K562 (cell line): ENCODE results near the gene FBXL12. TPM values are rescaled to one million over a fixed set of nuclear protein-coding genes. Genes with fewer than 3 reads are reported as not detected.

ENCODE experiments used
- KLF16 ChIP-seq: IDR thresholded peaks from 2 replicates; pipeline ENCODE4 v1.6.1; 2016; ENCODE audit warnings: antibody characterized with exemption
- RBBP5 ChIP-seq: fragments of 200-600 bp; sonication (generic); IDR thresholded peaks from 2 replicates; pipeline ENCODE4 v1.6.1; 2012; ENCODE audit warnings: borderline replicate concordance, mild to moderate bottlenecking, low read length, control low read depth, inconsistent platforms; ENCODE audit not compliant: insufficient read depth, poor library complexity, severe bottlenecking
- SAFB2 ChIP-seq: fragments of 200-400 bp; formaldehyde crosslinking; IDR thresholded peaks from 2 replicates; pipeline ENCODE4 v1.6.1; 2018; ENCODE audit warnings: borderline replicate concordance, low read length, low read depth, moderate library complexity; ENCODE audit not compliant: severe bottlenecking
- SNIP1 ChIP-seq: fragments of 450-650 bp; IDR thresholded peaks from 2 replicates; pipeline ENCODE4 v1.7.1; 2017; ENCODE audit warnings: low read depth, mild to moderate bottlenecking
- TEAD2 ChIP-seq: fragments of 450-650 bp; IDR thresholded peaks from 2 replicates; pipeline ENCODE4 v1.6.1; 2016; ENCODE audit warnings: missing genetic modification characterization, control low read depth, missing compliant biosample characterization
- ZFX ChIP-seq: sonication (generic); formaldehyde crosslinking; IDR thresholded peaks from 2 replicates; pipeline ENCODE4 v1.8.0; 2022; ENCODE audit warnings: mild to moderate bottlenecking, missing genetic modification reagents, moderate library complexity
- polyA plus RNA-seq, 8 experiments: library from polyadenylated mRNA; depleted of rRNA in 4 of 8; stranded (reverse) in 5 of 8; unstranded in 3 of 8; fragments of >200 nt; fragmentation: Nextera tagmentation in 2 of 8; fragmentation: Illumina TruSeq in 1 of 8; extraction: Ambion mirVana in 2 of 8; extraction: Trizol in 1 of 8; gene quantifications; 2 replicates each; pipeline versions ENCODE4 v1.2.1 to v1.2.3, GENCODE V29; 2011 to 2014; ENCODE audit warnings: inconsistent platforms in 1 of 8, missing spikeins in 1 of 8
- total RNA-seq, 7 experiments: library from RNA; depleted of rRNA in 6 of 7; stranded (reverse); fragments of >200 nt in 6 of 7; fragmentation: Illumina TruSeq in 2 of 7; extraction: Trizol in 2 of 7; gene quantifications; 2 replicates each; pipeline versions ENCODE4 v1.2.1 to v1.2.3, GENCODE V29; 2011 to 2021; ENCODE audit warnings: low replicate concordance in 1 of 7
- TF ChIP-seq, protein P1 (sequence below), 2 experiments: fragments of 450-650 bp; formaldehyde crosslinking in 1 of 2; IDR thresholded peaks; 2 replicates each; pipeline versions ENCODE4 v1.4.0 to v1.6.1; 2014 to 2020; ENCODE audit warnings: mild to moderate bottlenecking in 2 of 2, borderline replicate concordance in 1 of 2, low read depth in 1 of 2
- TF ChIP-seq, protein P2 (sequence below): IDR thresholded peaks from 3 replicates; pipeline ENCODE4 v1.6.1; 2011; ENCODE audit warnings: borderline replicate concordance, mild to moderate bottlenecking; ENCODE audit not compliant: insufficient read length, insufficient read depth
- TF ChIP-seq, protein P3 (sequence below), 2 experiments: fragments of 150-350 bp in 1 of 2; IDR thresholded peaks; 2 replicates each; pipeline ENCODE4 v1.6.1; 2012 to 2016; ENCODE audit warnings: low read depth in 2 of 2, low read length in 2 of 2, mild to moderate bottlenecking in 1 of 2, moderate library complexity in 1 of 2

FBXL12 gene
- total and polyA plus RNA-seq, 9 of the 15 experiments (the other 6 are each of a cell fraction or from before 2014, with no cell fraction given) = 2.7 to 40.5 (median 26.5) TPM

DNA sequence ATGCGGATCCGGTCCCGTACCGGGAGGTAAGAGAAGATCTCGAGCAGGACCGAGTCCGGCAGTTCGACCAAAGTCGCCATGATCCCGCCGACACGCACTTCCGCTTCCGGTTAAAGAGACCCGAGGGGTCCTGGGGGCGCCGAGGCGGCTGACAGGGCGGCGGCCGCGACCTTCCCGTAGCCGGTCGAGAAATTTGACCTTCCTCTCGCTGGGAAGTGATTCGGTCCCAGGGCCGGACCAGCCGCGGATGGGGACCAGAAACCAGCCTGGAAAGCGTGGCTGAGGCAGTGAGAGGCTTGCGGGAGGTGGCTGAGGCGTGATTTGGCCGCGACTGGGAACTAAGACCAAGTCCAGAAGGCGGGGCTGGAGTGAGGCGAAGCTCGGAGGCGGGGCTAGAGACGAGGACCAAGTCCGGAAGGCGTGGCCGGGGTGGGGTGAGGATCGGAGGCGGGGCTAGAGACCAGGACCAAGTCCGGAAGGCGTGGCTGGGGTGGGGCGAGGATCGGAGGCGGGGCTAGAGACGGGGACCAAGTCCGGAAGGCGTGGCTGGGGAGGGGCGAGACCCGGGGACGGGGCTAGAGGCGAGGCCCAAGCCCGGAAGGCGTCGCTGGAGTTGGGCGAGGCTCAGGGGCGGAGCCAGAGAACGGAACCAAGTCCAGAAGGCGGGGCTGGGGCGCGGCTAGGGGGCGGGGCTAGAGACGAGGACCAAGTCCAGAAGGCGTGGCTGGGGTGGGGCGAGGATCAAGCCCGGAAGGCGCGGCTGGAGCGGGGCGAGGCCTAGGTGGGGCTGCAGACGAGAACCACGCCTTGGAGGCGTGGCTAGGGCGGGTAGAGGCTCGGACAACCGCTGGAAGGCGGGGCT lies at the start of gene FBXL12 (continued):
- TF ChIP-seq, protein P1, sequence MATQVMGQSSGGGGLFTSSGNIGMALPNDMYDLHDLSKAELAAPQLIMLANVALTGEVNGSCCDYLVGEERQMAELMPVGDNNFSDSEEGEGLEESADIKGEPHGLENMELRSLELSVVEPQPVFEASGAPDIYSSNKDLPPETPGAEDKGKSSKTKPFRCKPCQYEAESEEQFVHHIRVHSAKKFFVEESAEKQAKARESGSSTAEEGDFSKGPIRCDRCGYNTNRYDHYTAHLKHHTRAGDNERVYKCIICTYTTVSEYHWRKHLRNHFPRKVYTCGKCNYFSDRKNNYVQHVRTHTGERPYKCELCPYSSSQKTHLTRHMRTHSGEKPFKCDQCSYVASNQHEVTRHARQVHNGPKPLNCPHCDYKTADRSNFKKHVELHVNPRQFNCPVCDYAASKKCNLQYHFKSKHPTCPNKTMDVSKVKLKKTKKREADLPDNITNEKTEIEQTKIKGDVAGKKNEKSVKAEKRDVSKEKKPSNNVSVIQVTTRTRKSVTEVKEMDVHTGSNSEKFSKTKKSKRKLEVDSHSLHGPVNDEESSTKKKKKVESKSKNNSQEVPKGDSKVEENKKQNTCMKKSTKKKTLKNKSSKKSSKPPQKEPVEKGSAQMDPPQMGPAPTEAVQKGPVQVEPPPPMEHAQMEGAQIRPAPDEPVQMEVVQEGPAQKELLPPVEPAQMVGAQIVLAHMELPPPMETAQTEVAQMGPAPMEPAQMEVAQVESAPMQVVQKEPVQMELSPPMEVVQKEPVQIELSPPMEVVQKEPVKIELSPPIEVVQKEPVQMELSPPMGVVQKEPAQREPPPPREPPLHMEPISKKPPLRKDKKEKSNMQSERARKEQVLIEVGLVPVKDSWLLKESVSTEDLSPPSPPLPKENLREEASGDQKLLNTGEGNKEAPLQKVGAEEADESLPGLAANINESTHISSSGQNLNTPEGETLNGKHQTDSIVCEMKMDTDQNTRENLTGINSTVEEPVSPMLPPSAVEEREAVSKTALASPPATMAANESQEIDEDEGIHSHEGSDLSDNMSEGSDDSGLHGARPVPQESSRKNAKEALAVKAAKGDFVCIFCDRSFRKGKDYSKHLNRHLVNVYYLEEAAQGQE (IDR thresholded peaks at IDR 0.05; ENCODE audit: borderline replicate concordance) = no peak
- TF ChIP-seq, protein P1 (CRISPR knock-in tag; IDR thresholded peaks at IDR 0.05; ENCODE audit: low read depth) = no peak
- TF ChIP-seq RBBP5 (peak; percentile 37), KLF16 (no peak), SNIP1 (no peak), SAFB2 (no peak), ZFX (peak; percentile 12; the same call in 1 of the 2 replicates), TEAD2 (tag) (no peak)
- TF ChIP-seq, protein P2, sequence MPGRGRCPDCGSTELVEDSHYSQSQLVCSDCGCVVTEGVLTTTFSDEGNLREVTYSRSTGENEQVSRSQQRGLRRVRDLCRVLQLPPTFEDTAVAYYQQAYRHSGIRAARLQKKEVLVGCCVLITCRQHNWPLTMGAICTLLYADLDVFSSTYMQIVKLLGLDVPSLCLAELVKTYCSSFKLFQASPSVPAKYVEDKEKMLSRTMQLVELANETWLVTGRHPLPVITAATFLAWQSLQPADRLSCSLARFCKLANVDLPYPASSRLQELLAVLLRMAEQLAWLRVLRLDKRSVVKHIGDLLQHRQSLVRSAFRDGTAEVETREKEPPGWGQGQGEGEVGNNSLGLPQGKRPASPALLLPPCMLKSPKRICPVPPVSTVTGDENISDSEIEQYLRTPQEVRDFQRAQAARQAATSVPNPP = no peak
- TF ChIP-seq, protein P3, sequence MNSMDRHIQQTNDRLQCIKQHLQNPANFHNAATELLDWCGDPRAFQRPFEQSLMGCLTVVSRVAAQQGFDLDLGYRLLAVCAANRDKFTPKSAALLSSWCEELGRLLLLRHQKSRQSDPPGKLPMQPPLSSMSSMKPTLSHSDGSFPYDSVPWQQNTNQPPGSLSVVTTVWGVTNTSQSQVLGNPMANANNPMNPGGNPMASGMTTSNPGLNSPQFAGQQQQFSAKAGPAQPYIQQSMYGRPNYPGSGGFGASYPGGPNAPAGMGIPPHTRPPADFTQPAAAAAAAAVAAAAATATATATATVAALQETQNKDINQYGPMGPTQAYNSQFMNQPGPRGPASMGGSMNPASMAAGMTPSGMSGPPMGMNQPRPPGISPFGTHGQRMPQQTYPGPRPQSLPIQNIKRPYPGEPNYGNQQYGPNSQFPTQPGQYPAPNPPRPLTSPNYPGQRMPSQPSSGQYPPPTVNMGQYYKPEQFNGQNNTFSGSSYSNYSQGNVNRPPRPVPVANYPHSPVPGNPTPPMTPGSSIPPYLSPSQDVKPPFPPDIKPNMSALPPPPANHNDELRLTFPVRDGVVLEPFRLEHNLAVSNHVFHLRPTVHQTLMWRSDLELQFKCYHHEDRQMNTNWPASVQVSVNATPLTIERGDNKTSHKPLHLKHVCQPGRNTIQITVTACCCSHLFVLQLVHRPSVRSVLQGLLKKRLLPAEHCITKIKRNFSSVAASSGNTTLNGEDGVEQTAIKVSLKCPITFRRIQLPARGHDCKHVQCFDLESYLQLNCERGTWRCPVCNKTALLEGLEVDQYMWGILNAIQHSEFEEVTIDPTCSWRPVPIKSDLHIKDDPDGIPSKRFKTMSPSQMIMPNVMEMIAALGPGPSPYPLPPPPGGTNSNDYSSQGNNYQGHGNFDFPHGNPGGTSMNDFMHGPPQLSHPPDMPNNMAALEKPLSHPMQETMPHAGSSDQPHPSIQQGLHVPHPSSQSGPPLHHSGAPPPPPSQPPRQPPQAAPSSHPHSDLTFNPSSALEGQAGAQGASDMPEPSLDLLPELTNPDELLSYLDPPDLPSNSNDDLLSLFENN (IDR thresholded peaks at IDR 0.05; ENCODE audit: low read depth in 2 of 2, low read length in 2 of 2) = no peak
